Mesenchymal stem cell (in vitro differentiated cells and primary cell): ENCODE measurements around the gene ZNF444. TPM values are rescaled to one million over a fixed set of nuclear protein-coding genes. Genes with fewer than 3 reads are reported as not detected.

ENCODE experiments used
- small RNA-seq: library from polyadenylated mRNA; stranded (forward); fragments of <200 nt; extraction: miRNeasy Mini kit (QIAGEN cat#:217004); gene quantifications from one replicate; pipeline ENCODE3, GENCODE V24; 2013; ENCODE audit warnings: low read depth

The ZNF444 gene

Small RNA genes lying within 50 kb of the gene (small RNA-seq; reads per million reads assigned to genes)
- gene AC024580.2: not detected
- gene RF00019: not detected
